Caco-2 (cell line): ENCODE measurements around the gene PIK3CG. TPM values are rescaled to one million over a fixed set of nuclear protein-coding genes. Genes with fewer than 3 reads are reported as not detected.
"Not testable (repeated sequence)": the region's sequence is repeated elsewhere in the genome, so short reads cannot be mapped to it uniquely, and the experiment has no call there.

ENCODE experiments used
- BruUV-seq: library from RNA; stranded (reverse); fragments of 400-500 nt; replicated peaks from 2 replicates; lab custom pipeline; 2021; lab: Mats Ljungman, UMichigan
- CTCF ChIA-PET: fragments of 300-600 bp; sonication (Branson Sonifier 250); formaldehyde crosslinking; loops from one replicate; lab custom pipeline; 2022; ENCODE audit warnings: antibody characterized with exemption; lab: Charles Lee
- POLR2A ChIA-PET: fragments of 300-600 bp; sonication (Branson Sonifier 250); formaldehyde crosslinking; loops from one replicate; lab custom pipeline; 2022; ENCODE audit warnings: antibody characterized with exemption; lab: Charles Lee
- DNase-seq, 2 experiments: peaks; one replicate each; pipeline versions ENCODE4 v3.0.0 to v3.0.0-alpha.2; 2020 to 2022
- H3K27me3 ChIP-seq: replicated peaks from 2 replicates; pipeline ENCODE4 v1.6.0; 2011; ENCODE audit warnings: low read length; ENCODE audit not compliant: control insufficient read depth, insufficient read depth
- H3K36me3 ChIP-seq: 2 replicates; pipeline ENCODE4 v1.5.1; 2011; ENCODE audit warnings: low read length; ENCODE audit not compliant: control insufficient read depth, insufficient read depth
- H3K4me1 ChIP-seq: fragments of 250-450 bp; sonication (Bioruptor Pico); 2 replicates; pipeline ENCODE4 v1.5.1; 2020; ENCODE audit warnings: mild to moderate bottlenecking
- H3K4me3 ChIP-seq: 2 replicates; pipeline ENCODE4 v1.5.1; 2011; ENCODE audit warnings: low read depth, mild to moderate bottlenecking, control low read depth, low read length
- H3K9me3 ChIP-seq: fragments of 250-450 bp; sonication (Bioruptor Pico); 2 replicates; pipeline ENCODE4 v1.5.1; 2020; ENCODE audit warnings: mild to moderate bottlenecking, moderate library complexity
- H3K27ac Mint-ChIP-seq: one replicate; pipeline ENCODE4 v1.8.0; 2022; ENCODE audit warnings: mixed read lengths; ENCODE audit not compliant: unreplicated experiment
- H3K27me3 Mint-ChIP-seq: one replicate; pipeline ENCODE4 v1.8.0; 2022; ENCODE audit warnings: mixed read lengths; ENCODE audit not compliant: insufficient read depth, unreplicated experiment
- H3K36me3 Mint-ChIP-seq: one replicate; pipeline ENCODE4 v1.8.0; 2022; ENCODE audit warnings: mild to moderate bottlenecking, mixed read lengths; ENCODE audit not compliant: insufficient read depth, unreplicated experiment
- H3K4me1 Mint-ChIP-seq: one replicate; pipeline ENCODE4 v1.8.0; 2022; ENCODE audit warnings: low read depth, mixed read lengths; ENCODE audit not compliant: unreplicated experiment
- H3K4me3 Mint-ChIP-seq: one replicate; pipeline ENCODE4 v1.8.0; 2022; ENCODE audit warnings: mild to moderate bottlenecking, moderate library complexity, mixed read lengths; ENCODE audit not compliant: unreplicated experiment
- H3K9me3 Mint-ChIP-seq: one replicate; pipeline ENCODE4 v1.8.0; 2022; ENCODE audit warnings: mixed read lengths; ENCODE audit not compliant: unreplicated experiment
- intact Hi-C: fragments of 100-400 bp; cut with micrococcal nuclease; formaldehyde crosslinking; loops from one replicate; pipeline ENCODE4 v1.10.0; 2022; ENCODE audit not compliant: unreplicated experiment
- total RNA-seq: library from RNA; stranded (reverse); gene quantifications from 2 replicates; pipeline ENCODE4 v1.2.3, GENCODE V29; 2022
- TF ChIP-seq, protein P1 (sequence below), 2 experiments: fragments of 200-600 bp in 1 of 2; IDR thresholded peaks; 1 replicate in 1 of 2; 2 replicates in 1 of 2; pipeline versions ENCODE4 v1.5.1 to v1.8.0; 2011 to 2022; ENCODE audit warnings: antibody characterized with exemption in 1 of 2, control low read depth in 1 of 2, inconsistent platforms in 1 of 2, low read depth in 1 of 2, low read length in 1 of 2, mild to moderate bottlenecking in 1 of 2, moderate library complexity in 1 of 2; ENCODE audit not compliant: insufficient read depth in 1 of 2, severe bottlenecking in 1 of 2, unreplicated experiment in 1 of 2

The PIK3CG gene
- total RNA-seq, 1 experiment from 2014 or later, result not detected

DNA sequence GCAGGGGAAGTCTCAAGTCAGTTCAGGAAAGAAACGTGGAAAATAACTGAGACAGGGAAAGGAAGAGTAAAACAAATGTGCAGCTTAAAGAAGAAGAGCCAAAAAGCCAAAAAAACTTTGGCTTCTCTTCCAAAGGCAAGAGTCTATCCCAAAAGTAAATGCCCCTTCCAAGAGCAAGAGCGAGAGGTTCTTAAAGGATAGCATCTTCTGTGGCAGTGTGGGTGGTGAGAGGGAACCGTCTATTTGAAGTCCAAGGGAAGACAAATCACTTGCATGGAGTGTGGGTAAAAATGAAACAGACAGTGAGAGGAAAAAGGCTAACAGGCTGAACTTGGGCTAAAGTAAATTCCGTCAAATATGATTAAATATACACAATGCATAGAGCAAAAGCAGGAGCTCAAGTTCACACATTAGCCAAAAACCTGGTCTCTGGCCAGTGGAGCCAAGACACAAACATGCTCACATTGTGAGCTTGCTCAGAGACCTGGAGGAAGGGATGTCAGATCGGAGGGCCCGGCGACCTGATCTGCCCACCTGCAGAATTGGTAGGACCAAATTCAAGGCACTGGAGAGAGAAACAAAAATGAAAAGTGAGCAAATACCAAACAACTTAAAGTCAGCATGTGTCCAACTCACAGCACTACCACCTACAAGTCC lies 87.0 kb downstream of the PIK3CG start:
- BruUV-seq, result no TSS peak
- Histone ChIP-seq H3K4me1 (no peaks in the 10 kb centered on the region), H3K27me3 (no peaks in the 10 kb centered on the region), H3K4me3 (no peak overlapping the region), H3K9me3 (no peaks in the 10 kb centered on the region), H3K36me3 (no peaks in the 10 kb centered on the region)
- intact Hi-C loops, result no loop called here
- Mint-ChIP-seq H3K36me3 (no peaks in the 10 kb centered on the region), H3K9me3 (no peaks in the 10 kb centered on the region), H3K27me3 (peaks cover 16% of the 10 kb centered on the region), H3K4me3 (no peak overlapping the region), H3K27ac (no peak overlapping the region), H3K4me1 (no peaks in the 10 kb centered on the region)
- ChIA-PET CTCF (no interaction called here), POLR2A (no interaction called here)
- TF ChIP-seq, protein P1, sequence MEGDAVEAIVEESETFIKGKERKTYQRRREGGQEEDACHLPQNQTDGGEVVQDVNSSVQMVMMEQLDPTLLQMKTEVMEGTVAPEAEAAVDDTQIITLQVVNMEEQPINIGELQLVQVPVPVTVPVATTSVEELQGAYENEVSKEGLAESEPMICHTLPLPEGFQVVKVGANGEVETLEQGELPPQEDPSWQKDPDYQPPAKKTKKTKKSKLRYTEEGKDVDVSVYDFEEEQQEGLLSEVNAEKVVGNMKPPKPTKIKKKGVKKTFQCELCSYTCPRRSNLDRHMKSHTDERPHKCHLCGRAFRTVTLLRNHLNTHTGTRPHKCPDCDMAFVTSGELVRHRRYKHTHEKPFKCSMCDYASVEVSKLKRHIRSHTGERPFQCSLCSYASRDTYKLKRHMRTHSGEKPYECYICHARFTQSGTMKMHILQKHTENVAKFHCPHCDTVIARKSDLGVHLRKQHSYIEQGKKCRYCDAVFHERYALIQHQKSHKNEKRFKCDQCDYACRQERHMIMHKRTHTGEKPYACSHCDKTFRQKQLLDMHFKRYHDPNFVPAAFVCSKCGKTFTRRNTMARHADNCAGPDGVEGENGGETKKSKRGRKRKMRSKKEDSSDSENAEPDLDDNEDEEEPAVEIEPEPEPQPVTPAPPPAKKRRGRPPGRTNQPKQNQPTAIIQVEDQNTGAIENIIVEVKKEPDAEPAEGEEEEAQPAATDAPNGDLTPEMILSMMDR (IDR thresholded peaks at IDR 0.05; ENCODE audit: insufficient read depth in 1 of 2, low read depth in 1 of 2, low read length in 1 of 2, severe bottlenecking in 1 of 2, unreplicated experiment in 1 of 2), result no peak
- DNase-seq, result no peak

DNA sequence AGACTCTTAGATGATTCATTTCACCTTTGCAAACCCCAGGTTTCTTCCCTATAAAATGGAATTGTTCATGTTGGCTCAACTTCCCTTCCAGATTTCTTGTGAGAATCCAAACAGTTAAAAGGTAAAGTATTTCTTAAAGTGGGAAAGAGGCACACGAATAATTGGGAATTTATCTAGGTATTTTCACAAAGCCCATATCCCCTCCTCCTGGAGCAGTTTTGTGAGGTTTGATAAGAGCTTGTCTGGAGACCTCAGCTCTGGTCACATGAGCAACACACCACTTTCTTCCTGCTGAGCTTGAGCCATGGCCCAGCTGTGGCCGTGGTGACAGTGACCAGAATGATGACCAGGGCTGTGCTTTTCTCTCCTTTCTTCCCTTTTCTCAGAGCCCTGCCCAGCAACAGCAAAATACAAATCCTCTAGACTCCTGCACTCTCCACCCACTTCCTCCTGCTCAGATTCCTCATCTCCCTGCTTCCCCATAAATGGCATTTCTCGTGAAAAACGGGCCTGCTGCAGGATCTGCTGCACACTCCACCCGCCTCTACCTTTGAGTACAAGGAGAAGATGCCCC lies 87.7 kb downstream of the PIK3CG start:
- POLR2A ChIA-PET, result no interaction called here
- no peak overlapping the region for H3K4me3 ChIP-seq
- TF ChIP-seq, protein P1 (IDR thresholded peaks at IDR 0.05; ENCODE audit: insufficient read depth in 1 of 2, low read depth in 1 of 2, low read length in 1 of 2, severe bottlenecking in 1 of 2, unreplicated experiment in 1 of 2), result no peak
- no peak for DNase-seq
- H3K4me3 Mint-ChIP-seq, result no peak overlapping the region
- H3K27me3 ChIP-seq, result no peaks in the 10 kb centered on the region
- H3K4me1 ChIP-seq, result no peaks in the 10 kb centered on the region
- no peaks in the 10 kb centered on the region for H3K36me3 ChIP-seq
- H3K9me3 Mint-ChIP-seq, result no peaks in the 10 kb centered on the region
- CTCF ChIA-PET, result no interaction called here
- H3K27ac Mint-ChIP-seq, result no peak overlapping the region
- BruUV-seq, result no TSS peak
- no peaks in the 10 kb centered on the region for H3K4me1 Mint-ChIP-seq
- peaks cover 16% of the 10 kb centered on the region for H3K27me3 Mint-ChIP-seq
- no peaks in the 10 kb centered on the region for H3K9me3 ChIP-seq
- H3K36me3 Mint-ChIP-seq, result no peaks in the 10 kb centered on the region
- intact Hi-C loops, result no loop called here

DNA sequence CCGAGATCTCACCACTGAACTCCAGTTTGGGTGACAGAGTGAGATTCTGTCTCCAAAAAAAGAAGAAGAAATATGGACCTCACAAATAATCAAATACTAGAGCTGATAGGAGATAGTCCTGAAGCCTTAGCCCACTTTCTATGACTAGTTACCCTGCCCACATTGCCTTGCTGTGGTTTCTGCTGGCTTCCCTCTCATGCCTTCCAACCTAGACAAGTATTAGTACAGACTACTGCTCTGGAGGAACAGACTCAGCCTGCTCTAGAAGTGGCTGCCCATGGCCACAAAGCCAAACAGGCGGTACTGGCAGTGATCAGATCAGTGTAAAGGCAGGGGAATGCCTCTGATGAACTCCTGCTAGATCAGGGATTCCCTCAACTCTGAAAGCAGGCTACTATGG lies 89.8 kb downstream of the PIK3CG start:
- Mint-ChIP-seq H3K4me1 (no peaks in the 10 kb centered on the region), H3K27ac (no peak overlapping the region), H3K9me3 (no peaks in the 10 kb centered on the region), H3K36me3 (no peaks in the 10 kb centered on the region), H3K4me3 (no peak overlapping the region), H3K27me3 (peaks cover 11% of the 10 kb centered on the region)
- Histone ChIP-seq H3K36me3 (no peaks in the 10 kb centered on the region), H3K4me1 (no peaks in the 10 kb centered on the region), H3K9me3 (no peaks in the 10 kb centered on the region), H3K27me3 (no peaks in the 10 kb centered on the region), H3K4me3 (no peak overlapping the region)
- TF ChIP-seq, protein P1 (IDR thresholded peaks at IDR 0.05; ENCODE audit: insufficient read depth in 1 of 2, low read depth in 1 of 2, low read length in 1 of 2, severe bottlenecking in 1 of 2, unreplicated experiment in 1 of 2), result no peak
- BruUV-seq, result no TSS peak
- intact Hi-C loops, result no loop called here
- ChIA-PET POLR2A (no interaction called here), CTCF (no interaction called here)
- DNase-seq, result no peak

DNA sequence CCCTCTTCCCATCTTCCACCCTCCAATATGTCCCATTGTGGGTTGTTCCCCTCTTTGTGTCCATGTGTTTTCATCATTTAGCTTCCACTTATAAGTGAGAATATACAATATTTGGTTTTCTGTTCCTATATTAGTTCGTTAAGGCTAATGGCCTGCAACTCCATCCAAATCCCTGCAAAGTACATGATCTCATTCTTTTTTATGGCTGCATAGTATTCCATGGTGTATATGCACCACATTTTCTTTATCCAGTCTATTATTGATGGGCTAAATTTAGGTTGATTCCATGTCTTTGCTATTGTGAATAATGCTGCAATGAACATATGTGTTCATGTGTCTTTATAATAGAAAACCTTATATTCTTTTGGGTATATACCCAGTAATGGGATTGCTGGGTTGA lies 90.8 kb downstream of the PIK3CG start:
- POLR2A ChIA-PET, H3K4me1 Mint-ChIP-seq, H3K9me3 Mint-ChIP-seq, H3K4me3 ChIP-seq, DNase-seq, H3K9me3 ChIP-seq, H3K4me1 ChIP-seq, H3K27ac Mint-ChIP-seq, H3K27me3 ChIP-seq, intact Hi-C loops, CTCF ChIA-PET, H3K36me3 ChIP-seq, BruUV-seq, H3K36me3 Mint-ChIP-seq, H3K4me3 Mint-ChIP-seq: not testable (repeated sequence)
- peaks cover 11% of the 10 kb centered on the region for H3K27me3 Mint-ChIP-seq
